Activated T-cell treated with anti-CD3 and anti-CD28 coated beads, Interleukin-2, amount 50 U/mL, for 1 hour (primary cell): ENCODE measurements around the gene RABGAP1L.
"Not testable (repeated sequence)": the region's sequence is repeated elsewhere in the genome, so short reads cannot be mapped to it uniquely, and the experiment has no call there.

Experiments used
- DNase-seq: peaks from one replicate; pipeline ENCODE4 v3.0.0-alpha.2; 2020

RABGAP1L gene

GRCh38 chr1:175013445-175013844 is 854.1 kb downstream of the RABGAP1L start:
- DNase-seq, result no peak

GRCh38 chr1:175015243-175015642 is 855.9 kb downstream of the RABGAP1L start:
- DNase-seq, result no peak

GRCh38 chr1:175019524-175019923 is 860.2 kb downstream of the RABGAP1L start:
- no peak for DNase-seq

- DNase-seq, result peak; percentile 99
Observed at GRCh38 chr1:175023043-175023921, 864.0 kb downstream of the RABGAP1L start, which contains the start of gene MRPS14. TSS of gene MRPS14 (minus strand) at chr1:175023425. CDS start at chr1:175023408, 17 bp downstream.

GRCh38 chr1:175023922-175024242 is 864.6 kb downstream of the RABGAP1L start:
- DNase-seq, result not testable (repeated sequence)

- no peak for DNase-seq
Observed at GRCh38 chr1:175024773-175025172, 865.5 kb downstream of the RABGAP1L start.

- DNase-seq, result no peak
Observed at GRCh38 chr1:175033953-175034352, 874.6 kb downstream of the RABGAP1L start.

- DNase-seq, result no peak
Observed at GRCh38 chr1:175034775-175035174, 875.5 kb downstream of the RABGAP1L start.

- DNase-seq, result no peak
Observed at GRCh38 chr1:175035865-175036264, 876.5 kb downstream of the RABGAP1L start.

- DNase-seq, result no peak
Observed at GRCh38 chr1:175036476-175036875, 877.2 kb downstream of the RABGAP1L start.

GRCh38 chr1:175037416-175037815 is 878.1 kb downstream of the RABGAP1L start:
- no peak for DNase-seq

GRCh38 chr1:175040324-175040879 is 881.1 kb downstream of the RABGAP1L start:
- no peak for DNase-seq

- DNase-seq, result no peak
Observed at GRCh38 chr1:175042650-175043049, 883.3 kb downstream of the RABGAP1L start.

GRCh38 chr1:175043824-175044223 is 884.5 kb downstream of the RABGAP1L start:
- DNase-seq, result no peak

GRCh38 chr1:175044591-175044990 is 885.3 kb downstream of the RABGAP1L start:
- not testable (repeated sequence) for DNase-seq
